HEK293 (cell line): ENCODE results near the gene PYY.

ENCODE experiments used
- CTCF ChIA-PET: fragments of 350-600 bp; formaldehyde crosslinking; extraction: SDS; loops from one replicate; lab custom pipeline; 2021; ENCODE audit warnings: antibody characterized with exemption; lab: Yijun Ruan, JAX
- POLR2A ChIA-PET: fragments of 300-600 bp; formaldehyde crosslinking; extraction: SDS; loops from one replicate; lab custom pipeline; 2020; ENCODE audit warnings: antibody characterized with exemption, inconsistent platforms; lab: Yijun Ruan, JAX
- H3K27ac ChIP-seq: fragments of 200-500 bp; sonication (Bioruptor generic); 2 replicates; pipeline ENCODE4 v1.5.1; 2014; ENCODE audit warnings: low read depth, low read length, control low read depth, inconsistent platforms; ENCODE audit errors: extremely low read depth
- H3K36me3 ChIP-seq, 2 experiments: fragments of 200-500 bp in 1 of 2; sonication (Bioruptor generic) in 1 of 2; 1 replicate in 1 of 2; 2 replicates in 1 of 2; pipeline ENCODE4 v1.5.1; 2014 to 2017; ENCODE audit warnings: inconsistent platforms in 2 of 2, low read length in 2 of 2; ENCODE audit not compliant: control insufficient read depth in 2 of 2, insufficient read depth in 1 of 2
- H3K4me1 ChIP-seq: fragments of 200-500 bp; sonication (Bioruptor generic); 2 replicates; pipeline ENCODE4 v1.5.1; 2014; ENCODE audit warnings: mild to moderate bottlenecking, low read length, inconsistent platforms; ENCODE audit not compliant: control insufficient read depth, insufficient read depth
- H3K4me3 ChIP-seq: 2 replicates; pipeline ENCODE4 v1.5.1; 2011; ENCODE audit warnings: low read depth, mild to moderate bottlenecking, control low read depth, low read length, moderate library complexity
- H3K9me3 ChIP-seq: fragments of 200-500 bp; sonication (Bioruptor generic); 2 replicates; pipeline ENCODE4 v1.5.1; 2014; ENCODE audit warnings: low read depth, low read length, inconsistent platforms; ENCODE audit not compliant: control insufficient read depth, insufficient read depth
- EGR2 ChIP-seq: fragments of 450-650 bp; formaldehyde crosslinking; IDR thresholded peaks from 2 replicates; pipeline ENCODE4 v1.5.1; 2016; ENCODE audit warnings: low read depth, missing biosample characterization, missing genetic modification characterization
- FEZF1 ChIP-seq: fragments of 450-650 bp; formaldehyde crosslinking; IDR thresholded peaks from 2 replicates; pipeline ENCODE4 v1.5.1; 2016; ENCODE audit warnings: missing biosample characterization, missing genetic modification characterization
- IKZF3 ChIP-seq: fragments of 450-650 bp; IDR thresholded peaks from 2 replicates; pipeline ENCODE4 v1.5.0; 2018; ENCODE audit warnings: missing biosample characterization, mild to moderate bottlenecking, missing genetic modification characterization, moderate library complexity
- KLF17 ChIP-seq: fragments of 450-650 bp; formaldehyde crosslinking; IDR thresholded peaks from 2 replicates; pipeline ENCODE4 v1.5.1; 2016; ENCODE audit warnings: missing biosample characterization, missing genetic modification characterization
- PRDM1 ChIP-seq: fragments of 450-650 bp; formaldehyde crosslinking; IDR thresholded peaks from 2 replicates; pipeline ENCODE4; 2016; ENCODE audit warnings: missing biosample characterization, missing genetic modification characterization
- PRDM4 ChIP-seq: fragments of 450-650 bp; formaldehyde crosslinking; IDR thresholded peaks from 2 replicates; pipeline ENCODE4 v1.5.1; 2017; ENCODE audit warnings: missing biosample characterization, missing genetic modification characterization
- SCRT2 ChIP-seq: fragments of 450-650 bp; formaldehyde crosslinking; IDR thresholded peaks from 2 replicates; pipeline ENCODE4 v1.5.1; 2016; ENCODE audit warnings: missing biosample characterization, missing genetic modification characterization
- ZBTB17 ChIP-seq: fragments of 450-650 bp; formaldehyde crosslinking; IDR thresholded peaks from 2 replicates; pipeline ENCODE4 v1.5.1; 2016; ENCODE audit warnings: missing biosample characterization, missing genetic modification characterization
- ZFHX2 ChIP-seq: fragments of 450-650 bp; formaldehyde crosslinking; conservative IDR thresholded peaks from 2 replicates; pipeline ENCODE4 v1.5.1; 2016; ENCODE audit warnings: missing biosample characterization, missing genetic modification characterization
- ZFP69B ChIP-seq: fragments of 450-650 bp; formaldehyde crosslinking; IDR thresholded peaks from 2 replicates; pipeline ENCODE4 v1.5.1; 2016; ENCODE audit warnings: missing biosample characterization, missing genetic modification characterization
- ZNF112 ChIP-seq: fragments of 450-650 bp; formaldehyde crosslinking; IDR thresholded peaks from 2 replicates; pipeline ENCODE4 v1.5.0; 2017; ENCODE audit warnings: missing biosample characterization, missing genetic modification characterization
- ZNF48 ChIP-seq: fragments of 450-650 bp; formaldehyde crosslinking; IDR thresholded peaks from 2 replicates; pipeline ENCODE4 v1.5.1; 2016; ENCODE audit warnings: missing biosample characterization, missing genetic modification characterization
- ZNF518A ChIP-seq: fragments of 450-650 bp; formaldehyde crosslinking; conservative IDR thresholded peaks from 2 replicates; pipeline ENCODE4 v1.5.1; 2016; ENCODE audit warnings: low read depth, missing biosample characterization, missing genetic modification characterization
- ZNF530 ChIP-seq: fragments of 450-650 bp; formaldehyde crosslinking; IDR thresholded peaks from 2 replicates; pipeline ENCODE4 v1.5.1; 2016; ENCODE audit warnings: low read depth, missing biosample characterization, missing genetic modification characterization
- ZNF560 ChIP-seq: fragments of 450-650 bp; formaldehyde crosslinking; IDR thresholded peaks from 2 replicates; pipeline ENCODE4 v1.5.1; 2017; ENCODE audit warnings: missing biosample characterization, missing genetic modification characterization, borderline replicate concordance
- ZNF677 ChIP-seq: fragments of 450-650 bp; IDR thresholded peaks from 2 replicates; pipeline ENCODE4 v1.5.0; 2018; ENCODE audit warnings: missing biosample characterization, mild to moderate bottlenecking, missing genetic modification characterization, moderate library complexity

PYY gene

GRCh38 chr17:43911904-43912303, 41.8 kb downstream of the PYY start:
- no peak overlapping the region for H3K27ac ChIP-seq
- ChIA-PET CTCF (interaction anchor here (0.6 to 5.6 kb wide), 5 partner anchors 12 to 92 kb away, joined by 3 to 53 read pairs (median 39); partner anchors contain the start of gene PPY), POLR2A (no interaction called here)
- H3K9me3 ChIP-seq, result no peaks in the 10 kb centered on the region
- H3K36me3 ChIP-seq, result no peaks in the 10 kb centered on the region
- no peak for TF ChIP-seq ZFP69B (tag by site-specific recombination)
- TF ChIP-seq ZNF560 (tag by site-specific recombination), result no peak
- TF ChIP-seq KLF17 (tag by site-specific recombination), result no peak
- TF ChIP-seq ZNF112 (tag by site-specific recombination), result no peak
- no peak for TF ChIP-seq ZNF48 (tag by site-specific recombination)
- TF ChIP-seq ZFHX2 (tag by site-specific recombination), result peak; percentile 83
- TF ChIP-seq EGR2 (tag by site-specific recombination), result peak; percentile 83
- no peak for TF ChIP-seq FEZF1
- peak; percentile 82 for TF ChIP-seq SCRT2
- no peak overlapping the region for H3K4me3 ChIP-seq
- peaks cover 8% of the 10 kb centered on the region; the same call in 1 of the 2 replicates for H3K4me1 ChIP-seq

- Histone ChIP-seq H3K36me3 (no peaks in the 10 kb centered on the region), H3K9me3 (no peaks in the 10 kb centered on the region), H3K4me3 (no peak overlapping the region), H3K4me1 (peaks cover 12% of the 10 kb centered on the region; the same call in 1 of the 2 replicates), H3K27ac (no peak overlapping the region)
- CTCF ChIA-PET, result interaction anchor here (0.5 to 5.6 kb wide), 35 partner anchors 9 to 761 kb away, joined by 3 to 53 read pairs (median 5); partner anchors contain the start of gene PPY
- TF ChIP-seq IKZF3 (no peak), PRDM4 (no peak), ZNF530 (tag by site-specific recombination) (no peak), ZNF677 (tag by site-specific recombination) (no peak), ZBTB17 (no peak), PRDM1 (tag by site-specific recombination) (no peak), ZNF518A (no peak)
- TF ChIP-seq, all 188 proteins: peak for 0
- POLR2A ChIA-PET, result interaction anchor here (1.2 kb wide), 1 partner anchor 85 kb away, joined by 3 read pairs; no protein-coding TSS in a partner anchor
These were observed 44.1 kb downstream of the PYY start for GRCh38 chr17:43909537-43910231.
